ENCODE measurements around the gene TTN.

DNA sequence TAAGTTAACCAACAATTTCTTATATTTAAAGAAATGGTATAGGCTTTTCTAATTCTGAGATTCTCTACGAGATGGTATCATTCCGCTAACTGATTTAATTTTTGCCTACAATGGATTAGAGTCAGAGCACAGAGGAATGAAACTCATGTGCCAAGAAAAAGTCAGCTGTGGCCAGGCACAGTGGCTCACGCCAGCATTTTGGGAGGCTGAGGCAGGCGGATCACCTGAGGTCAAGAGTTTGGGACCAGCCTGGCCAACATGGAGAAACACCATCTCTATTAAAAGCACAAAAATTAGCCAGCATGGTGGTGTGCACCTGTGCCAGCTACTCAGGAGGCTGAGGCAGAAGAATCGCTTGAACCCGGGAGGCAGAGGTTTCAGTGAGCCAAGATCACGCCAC, 17.0 kb upstream of the TTN start:
- TF ChIP-seq, protein P1, sequence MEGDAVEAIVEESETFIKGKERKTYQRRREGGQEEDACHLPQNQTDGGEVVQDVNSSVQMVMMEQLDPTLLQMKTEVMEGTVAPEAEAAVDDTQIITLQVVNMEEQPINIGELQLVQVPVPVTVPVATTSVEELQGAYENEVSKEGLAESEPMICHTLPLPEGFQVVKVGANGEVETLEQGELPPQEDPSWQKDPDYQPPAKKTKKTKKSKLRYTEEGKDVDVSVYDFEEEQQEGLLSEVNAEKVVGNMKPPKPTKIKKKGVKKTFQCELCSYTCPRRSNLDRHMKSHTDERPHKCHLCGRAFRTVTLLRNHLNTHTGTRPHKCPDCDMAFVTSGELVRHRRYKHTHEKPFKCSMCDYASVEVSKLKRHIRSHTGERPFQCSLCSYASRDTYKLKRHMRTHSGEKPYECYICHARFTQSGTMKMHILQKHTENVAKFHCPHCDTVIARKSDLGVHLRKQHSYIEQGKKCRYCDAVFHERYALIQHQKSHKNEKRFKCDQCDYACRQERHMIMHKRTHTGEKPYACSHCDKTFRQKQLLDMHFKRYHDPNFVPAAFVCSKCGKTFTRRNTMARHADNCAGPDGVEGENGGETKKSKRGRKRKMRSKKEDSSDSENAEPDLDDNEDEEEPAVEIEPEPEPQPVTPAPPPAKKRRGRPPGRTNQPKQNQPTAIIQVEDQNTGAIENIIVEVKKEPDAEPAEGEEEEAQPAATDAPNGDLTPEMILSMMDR (IDR thresholded peaks at IDR 0.05): no peak
- TF ChIP-seq POLR2A (IDR thresholded peaks at IDR 0.05): no peak

Data from ovary (tissue), 3 donors.